Thyroid gland (tissue), 4 donors: ENCODE measurements around the gene TET3.

ENCODE experiments used
- CTCF ChIP-seq, 6 experiments: fragments of 200-600 bp in 3 of 6; fragments of 450-650 bp in 3 of 6; sonication (generic) in 3 of 6; IDR thresholded peaks; one replicate each; pipeline ENCODE4 v1.5.1; 2016 to 2019; ENCODE audit warnings: antibody characterized with exemption in 6 of 6, mild to moderate bottlenecking in 2 of 6, inconsistent platforms in 1 of 6, moderate library complexity in 1 of 6
- POLR2A ChIP-seq, 2 donors: fragments of 450-650 bp; IDR thresholded peaks; one replicate each; pipeline ENCODE4 v1.6.1; 2017; ENCODE audit warnings: antibody characterized with exemption in 2 of 2, mild to moderate bottlenecking in 2 of 2, moderate library complexity in 1 of 2

- TF ChIP-seq POLR2A (IDR thresholded peaks at IDR 0.05) = no peak
- no peak for TF ChIP-seq CTCF (IDR thresholded peaks at IDR 0.05)
These were observed 19.7 kb upstream of the TET3 start for GRCh38 chr2:73965053-73965452.
